GM19099 (cell line): ENCODE measurements around the gene RAC3.

ENCODE experiments used
- POLR2A ChIP-seq: IDR thresholded peaks from 3 replicates; pipeline ENCODE4 v1.6.1; 2011; ENCODE audit warnings: low read depth; ENCODE audit not compliant: insufficient read length; ENCODE audit errors: extremely low read depth

Gene RAC3

GRCh38 chr17:82049521-82049971 is 18.1 kb downstream of the RAC3 start:
- no peak for TF ChIP-seq POLR2A

- TF ChIP-seq POLR2A, result no peak
Observed at GRCh38 chr17:82050152-82050760, 18.8 kb downstream of the RAC3 start.

GRCh38 chr17:82050761-82051641 is 19.5 kb downstream of the RAC3 start:
- no peak for TF ChIP-seq POLR2A

DNA sequence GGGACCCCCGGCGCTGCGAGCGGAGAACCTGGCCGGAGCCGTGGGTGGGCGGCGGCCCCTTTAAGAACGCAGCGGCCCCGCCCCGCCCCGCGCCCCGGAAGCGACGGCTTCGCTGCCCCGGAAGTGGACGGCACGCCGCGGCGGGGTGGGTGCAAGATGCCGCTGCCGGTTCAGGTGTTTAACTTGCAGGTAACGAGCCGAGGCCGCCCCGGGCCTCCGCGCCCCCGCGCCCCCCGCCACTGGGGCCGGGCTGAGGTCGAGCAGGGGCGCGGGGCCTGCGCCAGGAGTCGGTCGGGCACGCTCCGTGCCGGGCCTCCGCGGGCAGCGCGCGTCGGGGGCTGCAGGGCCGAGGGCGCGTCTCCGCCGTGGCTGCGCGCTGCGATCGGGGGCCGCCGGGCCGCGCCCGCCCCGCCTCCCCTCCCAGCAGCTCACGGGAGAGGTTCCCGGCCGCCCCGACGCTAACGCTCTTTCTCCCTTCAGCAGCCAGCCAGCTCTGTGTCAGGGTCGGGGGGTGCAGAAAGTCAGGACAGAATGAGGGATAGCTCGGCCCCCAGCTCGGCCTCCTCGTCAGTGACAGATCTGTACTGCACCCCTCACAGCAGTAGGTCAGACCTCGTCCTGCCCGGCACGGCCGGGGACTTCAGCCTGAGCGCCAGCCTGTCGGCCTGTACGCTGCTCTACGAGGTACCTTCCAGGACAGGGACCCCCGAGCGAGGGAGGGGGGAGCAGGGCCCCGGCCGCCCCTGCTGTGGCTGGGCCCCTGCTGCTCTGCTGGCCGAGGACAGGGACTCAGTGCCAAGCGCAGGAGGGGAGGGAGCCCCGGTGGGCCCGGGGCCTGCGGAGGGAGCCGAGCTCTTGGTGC is 20.5 kb downstream of the RAC3 start, which contains the start of the genes GPS1 and RFNG:
TSS of gene GPS1 (plus strand) at position 123 of the 862 bp plus-strand sequence. CDS start at position 157, 34 bp downstream.
TSS of gene RFNG (minus strand) at position 36 of the 862 bp plus-strand sequence. CDS start 45 bp downstream, outside the sequence.
- TF ChIP-seq POLR2A, result peak; percentile 65

DNA sequence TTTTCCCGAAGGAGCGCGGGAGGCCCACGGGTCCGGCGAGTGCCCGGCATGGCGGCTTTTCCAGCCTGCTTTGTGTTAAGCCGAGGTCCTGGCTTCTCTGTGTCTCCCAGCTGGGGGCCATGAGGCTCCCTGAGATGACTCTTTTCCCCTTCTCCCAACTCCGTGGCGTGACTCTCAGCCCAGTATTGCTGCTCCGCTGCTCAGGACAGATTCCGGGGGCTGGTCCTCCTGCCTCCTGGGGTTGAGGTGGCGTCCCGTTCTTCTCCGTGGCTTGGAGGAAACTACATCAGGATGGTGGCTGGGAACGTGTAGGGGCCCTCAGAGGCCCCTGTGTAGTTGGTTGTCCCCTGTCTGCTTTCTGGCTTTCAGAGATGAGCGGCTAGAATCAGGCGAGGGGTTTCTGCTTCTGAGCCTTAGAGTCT is 21.2 kb downstream of the RAC3 start:
- no peak for TF ChIP-seq POLR2A

- TF ChIP-seq POLR2A, result no peak
Observed at GRCh38 chr17:82053130-82053529, 21.7 kb downstream of the RAC3 start.

- no peak for TF ChIP-seq POLR2A
Observed at GRCh38 chr17:82053556-82054263, 22.2 kb downstream of the RAC3 start.

DNA sequence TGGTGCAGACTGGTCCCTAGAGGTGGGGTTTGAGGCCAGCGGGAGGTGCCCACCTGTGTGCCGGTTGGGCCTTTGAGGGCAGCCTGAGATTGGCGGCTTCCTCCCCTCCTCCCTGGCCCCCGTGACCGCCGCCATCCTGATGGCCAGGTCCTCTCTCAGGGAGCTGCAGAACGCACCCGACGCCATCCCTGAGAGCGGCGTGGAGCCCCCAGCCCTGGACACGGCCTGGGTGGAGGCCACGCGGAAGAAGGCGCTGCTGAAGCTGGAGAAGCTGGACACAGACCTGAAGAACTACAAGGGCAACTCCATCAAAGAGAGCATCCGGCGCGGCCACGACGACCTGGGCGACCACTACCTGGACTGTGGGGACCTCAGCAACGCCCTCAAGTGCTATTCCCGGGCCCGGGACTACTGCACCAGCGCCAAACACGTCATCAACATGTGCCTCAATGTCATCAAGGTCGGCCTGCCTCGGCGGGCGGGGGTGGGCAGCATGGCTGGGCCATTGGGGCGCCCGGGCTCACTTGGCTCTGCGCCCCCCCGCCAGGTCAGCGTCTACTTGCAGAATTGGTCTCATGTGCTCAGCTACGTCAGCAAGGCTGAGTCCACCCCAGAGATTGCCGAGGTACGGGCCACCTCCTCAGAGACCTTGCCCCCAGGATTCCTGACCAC is 23.0 kb downstream of the RAC3 start:
- no peak for TF ChIP-seq POLR2A

DNA sequence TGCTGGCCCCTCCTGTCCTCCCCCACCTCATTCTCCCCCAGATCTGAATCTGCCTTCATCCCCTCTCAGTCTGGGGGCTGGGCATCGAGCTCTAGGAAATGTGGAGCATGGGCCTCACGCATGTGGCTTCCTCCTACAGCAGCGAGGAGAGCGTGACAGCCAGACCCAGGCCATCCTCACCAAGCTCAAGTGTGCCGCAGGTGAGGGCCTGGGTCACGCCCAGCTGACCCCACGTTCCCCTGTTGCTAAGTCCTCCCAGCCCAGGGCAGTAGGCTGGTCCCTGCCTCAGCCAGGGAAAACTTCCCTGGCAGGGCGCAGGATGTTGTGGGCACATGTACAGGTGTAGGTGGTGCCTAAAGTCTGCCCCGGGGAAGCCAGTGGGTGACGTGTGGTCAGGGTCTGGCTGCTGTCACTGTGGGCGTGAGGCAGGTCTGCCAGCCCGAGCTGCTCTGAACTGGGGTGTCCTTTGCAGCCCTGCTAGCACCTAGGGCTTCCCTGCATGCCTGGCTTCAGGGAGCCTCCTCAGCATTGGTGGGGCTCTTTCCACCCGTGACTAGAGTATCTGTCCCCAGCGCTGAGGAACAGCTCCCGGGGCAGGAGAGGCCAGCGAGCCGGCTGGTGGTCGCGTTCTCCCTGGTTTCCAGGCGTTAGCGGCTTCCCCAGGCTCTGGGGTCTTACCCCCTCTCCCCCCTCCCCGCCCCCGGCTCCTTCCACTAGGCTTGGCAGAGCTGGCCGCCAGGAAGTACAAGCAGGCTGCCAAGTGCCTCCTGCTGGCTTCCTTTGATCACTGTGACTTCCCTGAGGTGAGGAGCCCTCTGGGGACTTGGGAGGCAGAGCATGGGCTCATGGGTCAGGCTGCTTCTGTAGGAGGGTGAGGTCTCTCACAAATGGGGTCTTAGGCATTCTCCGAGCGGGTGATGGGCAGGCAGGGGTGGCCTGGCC is 23.8 kb downstream of the RAC3 start:
- no peak for TF ChIP-seq POLR2A

GRCh38 chr17:82055965-82056728 is 24.7 kb downstream of the RAC3 start:
- TF ChIP-seq POLR2A, result no peak

GRCh38 chr17:82056729-82057621 is 25.5 kb downstream of the RAC3 start:
- TF ChIP-seq POLR2A, result no peak
